ENCODE data around the gene HS3ST5.

GRCh38 chr6:114288701-114289495, 53.9 kb downstream of the HS3ST5 start:
- no peak for TF ChIP-seq CTCF (IDR thresholded peaks at IDR 0.05; ENCODE audit: low read depth, low read length, missing input control)
- TF ChIP-seq TAF1 (conservative IDR thresholded peaks at IDR 0.05): no peak
- TF ChIP-seq SP1 (IDR thresholded peaks at IDR 0.05): no peak
- TF ChIP-seq REST (IDR thresholded peaks at IDR 0.05): no peak
- no peak for TF ChIP-seq JUND (IDR thresholded peaks at IDR 0.05)
- TF ChIP-seq GABPA (IDR thresholded peaks at IDR 0.05 in 1 of 2, conservative IDR thresholded peaks at IDR 0.05 in 1 of 2): no peak
